ENCODE measurements around the gene SERPINC1.

The SERPINC1 gene

GRCh38 chr1:173920861-173921260, 3.7 kb upstream of the SERPINC1 start:
- H3K4me3 ChIP-seq (ENCODE audit: extremely low read depth, insufficient read depth, low read length, poor library complexity, severe bottlenecking), result no peak overlapping the region
- no peaks in the 10 kb centered on the region for H3K4me1 ChIP-seq (ENCODE audit: control insufficient read depth, insufficient read depth, low read length, poor library complexity, severe bottlenecking)
- no peak overlapping the region for H3K27ac ChIP-seq (ENCODE audit: low read depth, low read length, severe bottlenecking)
- no peaks in the 10 kb centered on the region for H3K9me3 ChIP-seq (ENCODE audit: control insufficient read depth, low read length)
- WGBS, 2 experiments (ENCODE audit: insufficient coverage in 2 of 2), result 82 to 95% methylated on average over 3 of the region's 5 CpGs
- H3K36me3 ChIP-seq (ENCODE audit: control insufficient read depth, insufficient read depth, low read length), result no peaks in the 10 kb centered on the region

- Histone ChIP-seq H3K9me3 (ENCODE audit: control insufficient read depth, low read length) (no peaks in the 10 kb centered on the region), H3K36me3 (ENCODE audit: control insufficient read depth, insufficient read depth, low read length) (no peaks in the 10 kb centered on the region), H3K4me1 (ENCODE audit: control insufficient read depth, insufficient read depth, low read length, poor library complexity, severe bottlenecking) (no peaks in the 10 kb centered on the region), H3K4me3 (ENCODE audit: extremely low read depth, insufficient read depth, low read length, poor library complexity, severe bottlenecking) (no peak overlapping the region), H3K27ac (ENCODE audit: low read depth, low read length, severe bottlenecking) (no peak overlapping the region)
- WGBS, 2 experiments (ENCODE audit: insufficient coverage in 2 of 2), result 75 to 85% methylated on average over 6 to 7 of the region's 12 CpGs
Measured at GRCh38 chr1:173917635-173918493, 737 bp upstream of the SERPINC1 start.

GRCh38 chr1:173916667-173917066, 460 bp downstream of the SERPINC1 start:
- Histone ChIP-seq H3K27ac (ENCODE audit: low read depth, low read length, severe bottlenecking) (no peak overlapping the region), H3K4me1 (ENCODE audit: control insufficient read depth, insufficient read depth, low read length, poor library complexity, severe bottlenecking) (no peaks in the 10 kb centered on the region), H3K9me3 (ENCODE audit: control insufficient read depth, low read length) (no peaks in the 10 kb centered on the region), H3K4me3 (ENCODE audit: extremely low read depth, insufficient read depth, low read length, poor library complexity, severe bottlenecking) (no peak overlapping the region), H3K36me3 (ENCODE audit: control insufficient read depth, insufficient read depth, low read length) (no peaks in the 10 kb centered on the region)
- 92 to 96% methylated on average over 4 of the region's 4 CpGs for WGBS, 2 experiments (ENCODE audit: insufficient coverage in 2 of 2)

GRCh38 chr1:173915596-173915995, 1.5 kb downstream of the SERPINC1 start:
- Histone ChIP-seq H3K36me3 (ENCODE audit: control insufficient read depth, insufficient read depth, low read length) (no peaks in the 10 kb centered on the region), H3K4me1 (ENCODE audit: control insufficient read depth, insufficient read depth, low read length, poor library complexity, severe bottlenecking) (no peaks in the 10 kb centered on the region), H3K9me3 (ENCODE audit: control insufficient read depth, low read length) (no peaks in the 10 kb centered on the region), H3K27ac (ENCODE audit: low read depth, low read length, severe bottlenecking) (no peak overlapping the region), H3K4me3 (ENCODE audit: extremely low read depth, insufficient read depth, low read length, poor library complexity, severe bottlenecking) (no peak overlapping the region)
- 92 to 97% methylated on average over 2 of the region's 2 CpGs for WGBS, 2 experiments (ENCODE audit: insufficient coverage in 2 of 2)

- Histone ChIP-seq H3K9me3 (ENCODE audit: control insufficient read depth, low read length) (no peaks in the 10 kb centered on the region), H3K4me1 (ENCODE audit: control insufficient read depth, insufficient read depth, low read length, poor library complexity, severe bottlenecking) (no peaks in the 10 kb centered on the region), H3K27ac (ENCODE audit: low read depth, low read length, severe bottlenecking) (no peak overlapping the region), H3K36me3 (ENCODE audit: control insufficient read depth, insufficient read depth, low read length) (no peaks in the 10 kb centered on the region), H3K4me3 (ENCODE audit: extremely low read depth, insufficient read depth, low read length, poor library complexity, severe bottlenecking) (no peak overlapping the region)
- 80 to 83% methylated on average over 13 of the region's 13 CpGs for WGBS, 2 experiments (ENCODE audit: insufficient coverage in 2 of 2)
Measured at GRCh38 chr1:173914366-173914871, 2.7 kb downstream of the SERPINC1 start.

- no peaks in the 10 kb centered on the region for H3K9me3 ChIP-seq (ENCODE audit: control insufficient read depth, low read length)
- H3K36me3 ChIP-seq (ENCODE audit: control insufficient read depth, insufficient read depth, low read length), result no peaks in the 10 kb centered on the region
- WGBS, 2 experiments (ENCODE audit: insufficient coverage in 2 of 2), result 96 to 100% methylated on average over 2 to 3 of the region's 3 CpGs
- no peak overlapping the region for H3K4me3 ChIP-seq (ENCODE audit: extremely low read depth, insufficient read depth, low read length, poor library complexity, severe bottlenecking)
- H3K4me1 ChIP-seq (ENCODE audit: control insufficient read depth, insufficient read depth, low read length, poor library complexity, severe bottlenecking), result no peaks in the 10 kb centered on the region
- H3K27ac ChIP-seq (ENCODE audit: low read depth, low read length, severe bottlenecking), result no peak overlapping the region
Measured at GRCh38 chr1:173913111-173913510, 4.0 kb downstream of the SERPINC1 start.

GRCh38 chr1:173903827-173904531, 13.1 kb downstream of the SERPINC1 start:
- whole genome bisulfite sequencing, 2 experiments (ENCODE audit: insufficient coverage in 2 of 2), result 97% methylated on average over 6 of the region's 6 CpGs
- H3K4me1 ChIP-seq (ENCODE audit: control insufficient read depth, insufficient read depth, low read length, poor library complexity, severe bottlenecking), result no peaks in the 10 kb centered on the region
- no peak overlapping the region for H3K27ac ChIP-seq (ENCODE audit: low read depth, low read length, severe bottlenecking)
- H3K36me3 ChIP-seq (ENCODE audit: control insufficient read depth, insufficient read depth, low read length), result no peaks in the 10 kb centered on the region
- no peak overlapping the region for H3K4me3 ChIP-seq (ENCODE audit: extremely low read depth, insufficient read depth, low read length, poor library complexity, severe bottlenecking)
- no peaks in the 10 kb centered on the region for H3K9me3 ChIP-seq (ENCODE audit: control insufficient read depth, low read length)

GRCh38 chr1:173900992-173901391, 16.1 kb downstream of the SERPINC1 start:
- Histone ChIP-seq H3K9me3 (ENCODE audit: control insufficient read depth, low read length) (no peaks in the 10 kb centered on the region), H3K4me1 (ENCODE audit: control insufficient read depth, insufficient read depth, low read length, poor library complexity, severe bottlenecking) (no peaks in the 10 kb centered on the region), H3K36me3 (ENCODE audit: control insufficient read depth, insufficient read depth, low read length) (no peaks in the 10 kb centered on the region), H3K27ac (ENCODE audit: low read depth, low read length, severe bottlenecking) (no peak overlapping the region), H3K4me3 (ENCODE audit: extremely low read depth, insufficient read depth, low read length, poor library complexity, severe bottlenecking) (no peak overlapping the region)
- WGBS, 2 experiments (ENCODE audit: insufficient coverage in 2 of 2), result 37 to 47% methylated on average over 2 of the region's 3 CpGs

- Histone ChIP-seq H3K4me3 (ENCODE audit: extremely low read depth, insufficient read depth, low read length, poor library complexity, severe bottlenecking) (no peak overlapping the region), H3K27ac (ENCODE audit: low read depth, low read length, severe bottlenecking) (no peak overlapping the region), H3K9me3 (ENCODE audit: control insufficient read depth, low read length) (no peaks in the 10 kb centered on the region), H3K36me3 (ENCODE audit: control insufficient read depth, insufficient read depth, low read length) (no peaks in the 10 kb centered on the region), H3K4me1 (ENCODE audit: control insufficient read depth, insufficient read depth, low read length, poor library complexity, severe bottlenecking) (no peaks in the 10 kb centered on the region)
- WGBS, 2 experiments (ENCODE audit: insufficient coverage in 2 of 2), result 83 to 100% methylated on average over 1 to 2 of the region's 2 CpGs
Measured at GRCh38 chr1:173900427-173900826, 16.7 kb downstream of the SERPINC1 start.

GRCh38 chr1:173894189-173894588, 22.9 kb downstream of the SERPINC1 start:
- peaks cover 3% of the 10 kb centered on the region for H3K36me3 ChIP-seq (ENCODE audit: control insufficient read depth, insufficient read depth, low read length)
- H3K4me1 ChIP-seq (ENCODE audit: control insufficient read depth, insufficient read depth, low read length, poor library complexity, severe bottlenecking), result no peaks in the 10 kb centered on the region
- WGBS, 2 experiments (ENCODE audit: insufficient coverage in 2 of 2), result 90% methylated on average over 2 of the region's 3 CpGs; no CpG with 5 or more reads in 1 of the 2 experiments
- H3K4me3 ChIP-seq (ENCODE audit: extremely low read depth, insufficient read depth, low read length, poor library complexity, severe bottlenecking), result no peak overlapping the region
- no peaks in the 10 kb centered on the region for H3K9me3 ChIP-seq (ENCODE audit: control insufficient read depth, low read length)
- H3K27ac ChIP-seq (ENCODE audit: low read depth, low read length, severe bottlenecking), result no peak overlapping the region

Data from mesodermal cell (in vitro differentiated cells).